Keratinocyte (primary cell): Measurements from ENCODE around the gene ATP9B.

Experiments used
- CTCF ChIP-seq, 3 experiments: IDR thresholded peaks in 1 of 3; conservative IDR thresholded peaks in 1 of 3; optimal IDR thresholded peaks in 1 of 3; 2 replicates in 2 of 3; 3 replicates in 1 of 3; pipeline versions ENCODE3 to v1.5.1; 2011; ENCODE audit warnings: low read length in 3 of 3, mild to moderate bottlenecking in 3 of 3, moderate library complexity in 2 of 3, control low read depth in 1 of 3, inconsistent platforms in 1 of 3; ENCODE audit not compliant: insufficient read depth in 2 of 3; ENCODE audit errors: extremely low read depth in 1 of 3
- EZH2 ChIP-seq: IDR thresholded peaks from one replicate; pipeline ENCODE4 v1.6.1; 2012; ENCODE audit warnings: inconsistent platforms, mild to moderate bottlenecking, low read length, moderate library complexity

GRCh38 chr18:79344208-79344581 is 275.0 kb downstream of the ATP9B start:
- TF ChIP-seq EZH2 (no peak), CTCF (optimal IDR thresholded peaks at IDR 0.05 in 1 of 3, IDR thresholded peaks at IDR 0.05 in 1 of 3, conservative IDR thresholded peaks at IDR 0.05 in 1 of 3; ENCODE audit: extremely low read depth in 1 of 3, insufficient read depth in 2 of 3, low read length in 3 of 3) (no peak)
